Calu3 (cell line): Measurements from ENCODE around the gene PADI3. TPM values are rescaled to one million over a fixed set of nuclear protein-coding genes. Genes with fewer than 3 reads are reported as not detected.

Experiments used
- BruUV-seq: library from RNA; stranded (reverse); fragments of 400-500 nt; replicated peaks from 2 replicates; lab custom pipeline; 2021; lab: Mats Ljungman, UMichigan
- CTCF ChIA-PET: fragments of 300-600 bp; sonication (Branson Sonifier 250); formaldehyde crosslinking; loops from one replicate; lab custom pipeline; 2022; ENCODE audit warnings: antibody characterized with exemption; lab: Charles Lee
- DNase-seq: peaks from one replicate; pipeline ENCODE4 v3.0.0; 2022
- H3K27ac Mint-ChIP-seq: one replicate; pipeline ENCODE4 v1.8.0; 2022; ENCODE audit warnings: mixed read lengths; ENCODE audit not compliant: unreplicated experiment
- H3K27me3 Mint-ChIP-seq: one replicate; pipeline ENCODE4 v1.8.0; 2022; ENCODE audit warnings: mixed read lengths; ENCODE audit not compliant: unreplicated experiment
- H3K36me3 Mint-ChIP-seq: one replicate; pipeline ENCODE4 v1.8.0; 2022; ENCODE audit warnings: mild to moderate bottlenecking, moderate library complexity, mixed read lengths; ENCODE audit not compliant: insufficient read depth, unreplicated experiment
- H3K4me1 Mint-ChIP-seq: one replicate; pipeline ENCODE4 v1.8.0; 2022; ENCODE audit warnings: mild to moderate bottlenecking, low read depth, mixed read lengths; ENCODE audit not compliant: unreplicated experiment
- H3K4me3 Mint-ChIP-seq: one replicate; pipeline ENCODE4 v1.8.0; 2022; ENCODE audit warnings: mild to moderate bottlenecking, low read depth, moderate library complexity, mixed read lengths; ENCODE audit not compliant: unreplicated experiment
- H3K9me3 Mint-ChIP-seq: one replicate; pipeline ENCODE4 v1.8.0; 2022; ENCODE audit warnings: low read depth, mixed read lengths; ENCODE audit not compliant: unreplicated experiment
- intact Hi-C: fragments of 100-400 bp; cut with micrococcal nuclease; formaldehyde crosslinking; loops from one replicate; pipeline ENCODE4 v1.10.0; 2022; ENCODE audit not compliant: unreplicated experiment
- total RNA-seq: library from RNA; stranded (reverse); gene quantifications from 2 replicates; pipeline ENCODE4 v1.2.3, GENCODE V29; 2022
- TF ChIP-seq, protein P1 (sequence below): fragments of 200-600 bp; IDR thresholded peaks from one replicate; pipeline ENCODE4 v1.8.0; 2022; ENCODE audit warnings: antibody characterized with exemption; ENCODE audit not compliant: unreplicated experiment

PADI3 gene
- total RNA-seq, 1 experiment from 2014 or later: 0.21 TPM

- BruUV-seq: no TSS peak
- no peaks in the 10 kb centered on the region for H3K9me3 Mint-ChIP-seq
- no peak overlapping the region for H3K4me3 Mint-ChIP-seq
- intact Hi-C loops: no loop called here
- no peak for DNase-seq
- CTCF ChIA-PET: no interaction called here
- H3K4me1 Mint-ChIP-seq: peaks cover 21% of the 10 kb centered on the region
- H3K36me3 Mint-ChIP-seq: peaks cover 2% of the 10 kb centered on the region
- no peaks in the 10 kb centered on the region for H3K27me3 Mint-ChIP-seq
- H3K27ac Mint-ChIP-seq: no peak overlapping the region
- TF ChIP-seq, protein P1, sequence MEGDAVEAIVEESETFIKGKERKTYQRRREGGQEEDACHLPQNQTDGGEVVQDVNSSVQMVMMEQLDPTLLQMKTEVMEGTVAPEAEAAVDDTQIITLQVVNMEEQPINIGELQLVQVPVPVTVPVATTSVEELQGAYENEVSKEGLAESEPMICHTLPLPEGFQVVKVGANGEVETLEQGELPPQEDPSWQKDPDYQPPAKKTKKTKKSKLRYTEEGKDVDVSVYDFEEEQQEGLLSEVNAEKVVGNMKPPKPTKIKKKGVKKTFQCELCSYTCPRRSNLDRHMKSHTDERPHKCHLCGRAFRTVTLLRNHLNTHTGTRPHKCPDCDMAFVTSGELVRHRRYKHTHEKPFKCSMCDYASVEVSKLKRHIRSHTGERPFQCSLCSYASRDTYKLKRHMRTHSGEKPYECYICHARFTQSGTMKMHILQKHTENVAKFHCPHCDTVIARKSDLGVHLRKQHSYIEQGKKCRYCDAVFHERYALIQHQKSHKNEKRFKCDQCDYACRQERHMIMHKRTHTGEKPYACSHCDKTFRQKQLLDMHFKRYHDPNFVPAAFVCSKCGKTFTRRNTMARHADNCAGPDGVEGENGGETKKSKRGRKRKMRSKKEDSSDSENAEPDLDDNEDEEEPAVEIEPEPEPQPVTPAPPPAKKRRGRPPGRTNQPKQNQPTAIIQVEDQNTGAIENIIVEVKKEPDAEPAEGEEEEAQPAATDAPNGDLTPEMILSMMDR: no peak
These were observed 45.0 kb downstream of the PADI3 start for GRCh38 chr1:17293681-17294425.

DNA sequence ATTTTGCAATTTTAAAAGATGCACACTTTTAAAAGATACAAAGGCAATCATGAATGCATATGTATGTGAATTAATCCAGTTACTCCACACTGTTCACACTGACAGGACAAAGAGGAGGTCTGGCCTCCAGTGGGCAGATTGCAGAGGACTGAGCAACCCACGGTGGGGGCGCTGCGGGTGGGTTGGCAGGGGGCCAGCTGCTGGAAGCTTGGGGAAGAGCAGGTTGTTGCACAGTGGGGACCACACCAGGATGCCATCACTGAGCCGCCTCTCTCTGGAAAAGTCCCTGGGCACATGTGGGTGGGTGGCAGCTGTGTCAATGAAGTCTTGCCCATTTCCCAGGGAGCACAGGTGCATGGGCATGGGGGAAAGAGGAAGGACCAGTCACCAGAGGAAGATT lies 46.4 kb downstream of the PADI3 start:
- Mint-ChIP-seq H3K4me1 (peaks cover 21% of the 10 kb centered on the region), H3K27me3 (no peaks in the 10 kb centered on the region), H3K4me3 (no peak overlapping the region), H3K27ac (no peak overlapping the region), H3K9me3 (no peaks in the 10 kb centered on the region), H3K36me3 (peaks cover 3% of the 10 kb centered on the region)
- intact Hi-C loops: no loop called here
- TF ChIP-seq, protein P1: no peak
- no TSS peak for BruUV-seq
- CTCF ChIA-PET: no interaction called here
- DNase-seq: no peak

DNA sequence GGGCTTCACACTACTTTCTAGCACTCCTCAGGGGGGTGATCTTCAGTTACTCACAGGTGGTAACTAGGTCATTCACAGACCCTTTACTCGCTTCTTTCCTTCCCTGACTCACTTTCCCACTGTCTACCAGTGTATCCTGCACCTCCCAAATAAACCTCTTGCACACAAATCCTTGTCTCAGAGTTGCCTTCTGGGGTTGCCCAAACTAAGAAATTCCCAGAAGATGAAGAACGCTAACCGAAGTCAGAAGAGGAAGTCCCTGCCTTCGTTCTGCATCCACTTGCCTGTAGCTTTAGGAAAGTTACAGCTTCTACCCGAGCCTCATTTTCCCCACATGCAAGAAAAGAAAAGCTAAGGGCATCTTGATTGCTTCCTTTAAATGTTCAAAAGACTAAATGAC lies 47.2 kb downstream of the PADI3 start:
- Mint-ChIP-seq H3K4me3 (no peak overlapping the region), H3K36me3 (peaks cover 3% of the 10 kb centered on the region), H3K9me3 (no peaks in the 10 kb centered on the region), H3K27me3 (no peaks in the 10 kb centered on the region), H3K4me1 (peaks cover 21% of the 10 kb centered on the region), H3K27ac (no peak overlapping the region)
- CTCF ChIA-PET: no interaction called here
- no TSS peak for BruUV-seq
- no peak for DNase-seq
- TF ChIP-seq, protein P1: no peak
- intact Hi-C loops: no loop called here

GRCh38 chr1:17297991-17298390 lies 49.1 kb downstream of the PADI3 start:
- no peak overlapping the region for H3K27ac Mint-ChIP-seq
- no peaks in the 10 kb centered on the region for H3K27me3 Mint-ChIP-seq
- CTCF ChIA-PET: no interaction called here
- no peak overlapping the region for H3K4me3 Mint-ChIP-seq
- intact Hi-C loops: no loop called here
- TF ChIP-seq, protein P1: no peak
- no peaks in the 10 kb centered on the region for H3K9me3 Mint-ChIP-seq
- H3K36me3 Mint-ChIP-seq: peaks cover 3% of the 10 kb centered on the region
- DNase-seq: no peak
- BruUV-seq: no TSS peak
- H3K4me1 Mint-ChIP-seq: peaks cover 11% of the 10 kb centered on the region
